ENCODE data around the gene RGS17. TPM values are rescaled to one million over a fixed set of nuclear protein-coding genes. Genes with fewer than 3 reads are reported as not detected.

The RGS17 gene
- total and polyA plus RNA-seq, 2 of the 13 experiments (the other 11 are each of a cell fraction or from before 2014, with no cell fraction given) = 0.04 TPM; not detected in 1

GRCh38 chr6:152982904-152983636 is 148.0 kb downstream of the RGS17 start, which contains the start of gene FBXO5:
Gene FBXO5, minus strand, starts transcription at chr6:152983041. Its CDS starts 82 bp downstream, at chr6:152982959.
- in situ Hi-C loops (cut with HindIII; ENCODE audit: extremely low pct_ligation_motif_present, low pct_unique_long_range_greater_than_20kb) = loop anchor here (25.0 kb wide), 1 partner anchor 696 kb away; no protein-coding TSS in a partner anchor
- intact Hi-C loops (cut with micrococcal nuclease; ENCODE audit: unreplicated experiment) = loop anchor here (10.0 kb wide), 1 partner anchor 1588 kb away; the partner anchor contains the start of gene ZBTB2
- H3K9me3 ChIP-seq (ENCODE audit: low read length) = no peaks in the 10 kb centered on the region
- CTCF ChIA-PET (ENCODE audit: low intra/inter-chr PET ratio, low total read pairs) = no interaction called here
- peaks cover 31% of the 10 kb centered on the region for H4K20me1 ChIP-seq (ENCODE audit: insufficient read depth, low read length)
- peaks cover 54% of the 10 kb centered on the region for H3K4me1 ChIP-seq (ENCODE audit: insufficient read depth, low read length)
- ATAC-seq = peak; percentile 93
- POLR2A ChIA-PET = interaction anchor here (0.7 to 2.1 kb wide), 9 partner anchors 9 to 686 kb away, joined by 3 to 28 read pairs (median 4); partner anchors contain the start of gene MTRF1L
- H3K27me3 ChIP-seq (ENCODE audit: control insufficient read depth in 1 of 2, insufficient read depth in 2 of 2, low read length in 2 of 2) = no peaks in the 10 kb centered on the region; a peak in 1 of 5 replicates
- peak within 1 kb of the TSS; percentile 74 to 100 (median 97) for H3K4me3 ChIP-seq (replicated peaks in 1 of 3; ENCODE audit: insufficient read depth in 1 of 3, low read depth in 2 of 3, low read length in 3 of 3)
- DNase-seq (ENCODE audit: low spot score) = peak; percentile 96
- H3K36me3 ChIP-seq (replicated peaks in 1 of 2; ENCODE audit: control insufficient read depth in 1 of 2, insufficient read depth in 2 of 2, low read length in 2 of 2) = peaks cover under 1 to 4% of the 10 kb centered on the region in 2 experiments; a peak in 3 of 5 replicates
- H3K9ac ChIP-seq (ENCODE audit: insufficient read depth, low read depth, low read length) = peak within 1 kb of the TSS; percentile 85
- H2AFZ ChIP-seq (ENCODE audit: low read length) = peak within 1 kb of the TSS; percentile 81
- H3K4me2 ChIP-seq (ENCODE audit: low read depth, low read length) = peak within 1 kb of the TSS; percentile 83
- WGBS (ENCODE audit: low lambda C conversion rate) = under 1% methylated on average over 46 of the region's 66 CpGs
- no peak for FAIRE-seq
- peak within 1 kb of the TSS; percentile 92 for H3K27ac ChIP-seq (ENCODE audit: extremely low read length, insufficient read depth, low read length)
- H3K79me2 ChIP-seq (ENCODE audit: insufficient read depth, low read length) = peaks cover 82% of the 10 kb centered on the region
- no TSS peak for BruUV-seq (replicated peaks)
- TF ChIP-seq TCF7L2 (IDR thresholded peaks at IDR 0.05; ENCODE audit: low read depth, low read length) = no peak
- TF ChIP-seq ARID3A (IDR thresholded peaks at IDR 0.05; ENCODE audit: low read depth, low read length) = no peak
- no peak for TF ChIP-seq ZNF407 (CRISPR knock-in tag; IDR thresholded peaks at IDR 0.05; ENCODE audit: not compliant biosample characterization)
- no peak for TF ChIP-seq ZNF24 (IDR thresholded peaks at IDR 0.05)
- 0 out of 2 replicates have a peak, but pooled peaks have one; percentile 11 for TF ChIP-seq JUNB (CRISPR knock-in tag; IDR thresholded peaks at IDR 0.05; ENCODE audit: borderline replicate concordance)
- 0 out of 2 replicates have a peak, but pooled peaks have one; percentile 25 for TF ChIP-seq ZNF235 (CRISPR knock-in tag; IDR thresholded peaks at IDR 0.05; ENCODE audit: borderline replicate concordance)
- TF ChIP-seq FOXC1 (CRISPR knock-in tag; IDR thresholded peaks at IDR 0.05; ENCODE audit: borderline replicate concordance) = peak; percentile 30; the same call in 1 of the 2 replicates
- peak; percentile 57; the same call in 1 of the 2 replicates for TF ChIP-seq ZNF674 (CRISPR knock-in tag; IDR thresholded peaks at IDR 0.05; ENCODE audit: low read depth)
- TF ChIP-seq TRIM24 (CRISPR knock-in tag; IDR thresholded peaks at IDR 0.05) = no peak
- no peak for TF ChIP-seq ZBTB37 (CRISPR knock-in tag; IDR thresholded peaks at IDR 0.05)
